HepG2 (cell line): ENCODE measurements around the gene EGFL8. TPM values are rescaled to one million over a fixed set of nuclear protein-coding genes. Genes with fewer than 3 reads are reported as not detected.
A peak's percentile ranks its signal among the peaks of the same experiment; 100 is the strongest.

Experiments used
- GFI1 ChIP-seq: sonication (generic); formaldehyde crosslinking; IDR thresholded peaks from 2 replicates; pipeline ENCODE4 v1.5.0; 2020; ENCODE audit warnings: missing genetic modification reagents, mild to moderate bottlenecking, borderline replicate concordance
- HMG20B ChIP-seq: conservative IDR thresholded peaks from 2 replicates; pipeline ENCODE4 v1.6.1; 2016; ENCODE audit warnings: missing genetic modification reagents, missing compliant biosample characterization
- IRF2 ChIP-seq: IDR thresholded peaks from 2 replicates; pipeline ENCODE4 v1.6.1; 2018; ENCODE audit warnings: missing genetic modification reagents, missing compliant biosample characterization
- JUN ChIP-seq: sonication (generic); formaldehyde crosslinking; IDR thresholded peaks from 2 replicates; pipeline ENCODE4 v1.4.0; 2020; ENCODE audit warnings: mild to moderate bottlenecking, missing genetic modification reagents
- KIAA2018 ChIP-seq: sonication (generic); formaldehyde crosslinking; IDR thresholded peaks from 2 replicates; pipeline ENCODE4 v1.5.0; 2020; ENCODE audit warnings: mild to moderate bottlenecking, missing genetic modification reagents, borderline replicate concordance
- NONO ChIP-seq, 2 experiments: fragments of 450-650 bp in 1 of 2; sonication (generic) in 1 of 2; formaldehyde crosslinking in 1 of 2; IDR thresholded peaks in 1 of 2; conservative IDR thresholded peaks in 1 of 2; 2 replicates each; pipeline versions ENCODE4 v1.6.1 to v1.8.0; 2017 to 2022; ENCODE audit warnings: mild to moderate bottlenecking in 1 of 2, missing genetic modification reagents in 1 of 2, moderate library complexity in 1 of 2
- NR0B2 ChIP-seq: sonication (generic); formaldehyde crosslinking; IDR thresholded peaks from 2 replicates; pipeline ENCODE4 v1.4.0; 2020; ENCODE audit warnings: mild to moderate bottlenecking, missing genetic modification reagents
- RBAK ChIP-seq: sonication (generic); formaldehyde crosslinking; IDR thresholded peaks from 2 replicates; pipeline ENCODE4 v1.5.1; 2020; ENCODE audit warnings: mild to moderate bottlenecking, missing genetic modification reagents
- RBFOX2 ChIP-seq: fragments of 200-400 bp; formaldehyde crosslinking; IDR thresholded peaks from 2 replicates; pipeline ENCODE4 v1.6.1; 2017; ENCODE audit warnings: low read depth, mild to moderate bottlenecking, low read length
- SATB2 ChIP-seq: sonication (generic); formaldehyde crosslinking; IDR thresholded peaks from 2 replicates; pipeline ENCODE4 v1.5.0; 2020; ENCODE audit warnings: missing genetic modification reagents
- TFDP2 ChIP-seq: sonication (generic); formaldehyde crosslinking; IDR thresholded peaks from 2 replicates; pipeline ENCODE4 v1.4.0; 2020; ENCODE audit warnings: missing genetic modification reagents
- TOPORS ChIP-seq: sonication (generic); formaldehyde crosslinking; IDR thresholded peaks from 2 replicates; pipeline ENCODE4 v1.8.0; 2023; ENCODE audit warnings: mild to moderate bottlenecking, missing genetic modification reagents
- ZKSCAN5 ChIP-seq: sonication (generic); formaldehyde crosslinking; IDR thresholded peaks from 2 replicates; pipeline ENCODE4 v1.5.1; 2020; ENCODE audit warnings: mild to moderate bottlenecking, missing genetic modification reagents
- ZNF317 ChIP-seq: sonication (generic); formaldehyde crosslinking; IDR thresholded peaks from 2 replicates; pipeline ENCODE4 v1.5.0; 2020; ENCODE audit warnings: mild to moderate bottlenecking, missing genetic modification reagents
- ZNF335 ChIP-seq: sonication (generic); formaldehyde crosslinking; IDR thresholded peaks from 2 replicates; pipeline ENCODE4 v1.4.0; 2020; ENCODE audit warnings: missing genetic modification reagents
- ZNF691 ChIP-seq: sonication (generic); formaldehyde crosslinking; IDR thresholded peaks from 2 replicates; pipeline ENCODE4 v1.4.0; 2020; ENCODE audit warnings: missing genetic modification reagents, low read depth, mild to moderate bottlenecking, borderline replicate concordance
- ZNF784 ChIP-seq: sonication (generic); formaldehyde crosslinking; IDR thresholded peaks from 2 replicates; pipeline ENCODE4 v1.5.1; 2020; ENCODE audit warnings: missing genetic modification reagents, mild to moderate bottlenecking, borderline replicate concordance
- polyA plus RNA-seq, 8 experiments: library from polyadenylated mRNA; depleted of rRNA in 3 of 8; stranded (reverse) in 7 of 8; unstranded in 1 of 8; fragments of >200 nt; fragmentation: Illumina TruSeq in 4 of 8; extraction: Trizol in 4 of 8; gene quantifications; 2 replicates each; pipeline versions ENCODE4 v1.2.1 to v1.2.3, GENCODE V29; 2011 to 2016; ENCODE audit warnings: low read depth in 4 of 8, missing spikeins in 1 of 8, mixed read lengths in 1 of 8; ENCODE audit not compliant: insufficient read depth in 1 of 8
- total RNA-seq, 5 experiments: library from RNA; depleted of rRNA; stranded (reverse); fragments of >200 nt; fragmentation: Illumina TruSeq; extraction: Trizol; gene quantifications; 2 replicates each; pipeline ENCODE4 v1.2.3, GENCODE V29; 2016; ENCODE audit warnings: low read depth in 1 of 5

The EGFL8 gene
- total and polyA plus RNA-seq, 2 of the 13 experiments (the other 11 are each of a cell fraction or from before 2014, with no cell fraction given) = 10.0 to 11.5 TPM

- 0 out of 2 replicates have a peak, but pooled peaks have one; percentile 29 for TF ChIP-seq ZNF784 (CRISPR knock-in tag)
- no peak for TF ChIP-seq ZNF335 (CRISPR knock-in tag)
- no peak for TF ChIP-seq HMG20B (CRISPR knock-in tag)
- no peak for TF ChIP-seq TFDP2 (CRISPR knock-in tag)
- no peak for TF ChIP-seq RBFOX2
- TF ChIP-seq RBAK (CRISPR knock-in tag) = no peak
- TF ChIP-seq TOPORS (CRISPR knock-in tag) = 0 out of 2 replicates have a peak, but pooled peaks have one; percentile 11
- TF ChIP-seq IRF2 (CRISPR knock-in tag) = 0 out of 2 replicates have a peak, but pooled peaks have one; percentile 7
- no peak for TF ChIP-seq NR0B2 (CRISPR knock-in tag)
- no peak for TF ChIP-seq JUN
- no peak for TF ChIP-seq NONO (IDR thresholded peaks at IDR 0.05)
- TF ChIP-seq NONO (CRISPR knock-in tag; conservative IDR thresholded peaks at IDR 0.05) = no peak
- TF ChIP-seq ZKSCAN5 (CRISPR knock-in tag) = no peak
- TF ChIP-seq KIAA2018 (CRISPR knock-in tag) = no peak
- no peak for TF ChIP-seq ZNF317 (CRISPR knock-in tag)
- TF ChIP-seq SATB2 = no peak
- 0 out of 2 replicates have a peak, but pooled peaks have one; percentile 33 for TF ChIP-seq GFI1 (CRISPR knock-in tag)
- TF ChIP-seq ZNF691 = 0 out of 2 replicates have a peak, but pooled peaks have one; percentile 33
Observed at GRCh38 chr6:32194825-32195651, 30.6 kb downstream of the EGFL8 start (continued).
